Measurements from ENCODE around the gene RIN2.

The RIN2 gene

GRCh38 chr20:19783966-19784401 is 25.9 kb downstream of the RIN2 start:
- H3K4me3 ChIP-seq (ENCODE audit: control insufficient read depth in 1 of 7, extremely low read depth in 1 of 7, insufficient read depth in 4 of 7, low read depth in 2 of 7, low read length in 6 of 7), result no peak overlapping the region
- ChIA-PET POLR2A (no interaction called here), CTCF (interaction anchor here (0.6 to 3.3 kb wide), 11 partner anchors 13 to 122 kb away, joined by 3 to 19 read pairs (median 3); partner anchors contain the start of gene RIN2)
- H3K4me1 ChIP-seq (ENCODE audit: control extremely low read depth in 1 of 4, control insufficient read depth in 4 of 4, insufficient read depth in 4 of 4, low read length in 3 of 4), result peaks cover 0 to 8% (median 4%) of the 10 kb centered on the region in 4 experiments
- DNase-seq, result no peak
- WGBS (ENCODE audit: insufficient coverage), result 94% methylated on average over 7 of the region's 7 CpGs
- no peak overlapping the region for H3K27ac ChIP-seq (ENCODE audit: insufficient read depth in 1 of 2, low read depth in 1 of 2, low read length in 2 of 2, poor library complexity in 1 of 2, severe bottlenecking in 2 of 2)
- no peaks in the 10 kb centered on the region for H3K36me3 ChIP-seq (ENCODE audit: control insufficient read depth in 4 of 4, insufficient read depth in 4 of 4, low read length in 3 of 4)
- peaks cover 0 to 1% (median 0%) of the 10 kb centered on the region in 5 experiments for H3K27me3 ChIP-seq (replicated peaks in 2 of 5; ENCODE audit: control insufficient read depth in 4 of 5, insufficient read depth in 5 of 5, low read length in 4 of 5)
- peaks cover 0 to 5% (median 0%) of the 10 kb centered on the region in 5 experiments for H3K9me3 ChIP-seq (ENCODE audit: control extremely low read depth in 1 of 5, control insufficient read depth in 4 of 5, insufficient read depth in 2 of 5, low read depth in 1 of 5, low read length in 4 of 5)

- H3K4me3 ChIP-seq (ENCODE audit: control insufficient read depth in 1 of 7, extremely low read depth in 1 of 7, insufficient read depth in 4 of 7, low read depth in 2 of 7, low read length in 6 of 7), result peak overlapping the region in 1 of 7 experiments; percentile 8
- H3K9me3 ChIP-seq (ENCODE audit: control extremely low read depth in 1 of 5, control insufficient read depth in 4 of 5, insufficient read depth in 2 of 5, low read depth in 1 of 5, low read length in 4 of 5), result peaks cover 0 to 7% (median 0%) of the 10 kb centered on the region in 5 experiments
- peak; percentile 72 to 86 (median 83) for DNase-seq
- no peaks in the 10 kb centered on the region for H3K36me3 ChIP-seq (ENCODE audit: control insufficient read depth in 4 of 4, insufficient read depth in 4 of 4, low read length in 3 of 4)
- POLR2A ChIA-PET, result no interaction called here
- no peaks in the 10 kb centered on the region for H3K27me3 ChIP-seq (replicated peaks in 2 of 5; ENCODE audit: control insufficient read depth in 4 of 5, insufficient read depth in 5 of 5, low read length in 4 of 5)
- H3K27ac ChIP-seq (ENCODE audit: insufficient read depth in 1 of 2, low read depth in 1 of 2, low read length in 2 of 2, poor library complexity in 1 of 2, severe bottlenecking in 2 of 2), result no peak overlapping the region
- peaks cover 0 to 8% (median 4%) of the 10 kb centered on the region in 4 experiments for H3K4me1 ChIP-seq (ENCODE audit: control extremely low read depth in 1 of 4, control insufficient read depth in 4 of 4, insufficient read depth in 4 of 4, low read length in 3 of 4)
- WGBS (ENCODE audit: insufficient coverage), result 24% methylated on average over 8 of the region's 11 CpGs
- CTCF ChIA-PET, result interaction anchor here (0.6 to 3.3 kb wide), 16 partner anchors 9 to 213 kb away, joined by 3 to 19 read pairs (median 4); partner anchors contain the start of gene RIN2
These were observed 26.6 kb downstream of the RIN2 start for GRCh38 chr20:19784511-19785172.

- DNase-seq, result no peak
- ChIA-PET CTCF (interaction anchor here (0.6 to 3.3 kb wide), 14 partner anchors 9 to 212 kb away, joined by 3 to 19 read pairs (median 4); partner anchors contain the start of gene RIN2), POLR2A (no interaction called here)
- no peaks in the 10 kb centered on the region for H3K27me3 ChIP-seq (replicated peaks in 2 of 5; ENCODE audit: control insufficient read depth in 4 of 5, insufficient read depth in 5 of 5, low read length in 4 of 5)
- H3K4me1 ChIP-seq (ENCODE audit: control extremely low read depth in 1 of 4, control insufficient read depth in 4 of 4, insufficient read depth in 4 of 4, low read length in 3 of 4), result peaks cover 0 to 8% (median 4%) of the 10 kb centered on the region in 4 experiments
- H3K36me3 ChIP-seq (ENCODE audit: control insufficient read depth in 4 of 4, insufficient read depth in 4 of 4, low read length in 3 of 4), result no peaks in the 10 kb centered on the region
- H3K4me3 ChIP-seq (ENCODE audit: control insufficient read depth in 1 of 7, extremely low read depth in 1 of 7, insufficient read depth in 4 of 7, low read depth in 2 of 7, low read length in 6 of 7), result peak overlapping the region in 1 of 7 experiments; percentile 8
- H3K27ac ChIP-seq (ENCODE audit: insufficient read depth in 1 of 2, low read depth in 1 of 2, low read length in 2 of 2, poor library complexity in 1 of 2, severe bottlenecking in 2 of 2), result no peak overlapping the region
- H3K9me3 ChIP-seq (ENCODE audit: control extremely low read depth in 1 of 5, control insufficient read depth in 4 of 5, insufficient read depth in 2 of 5, low read depth in 1 of 5, low read length in 4 of 5), result peaks cover 0 to 7% (median 0%) of the 10 kb centered on the region in 5 experiments
- WGBS (ENCODE audit: insufficient coverage), result 90% methylated on average over 2 of the region's 5 CpGs
These were observed 27.3 kb downstream of the RIN2 start for GRCh38 chr20:19785173-19785982.

- Histone ChIP-seq H3K4me3 (ENCODE audit: control insufficient read depth in 1 of 7, extremely low read depth in 1 of 7, insufficient read depth in 4 of 7, low read depth in 2 of 7, low read length in 6 of 7) (no peak overlapping the region), H3K36me3 (ENCODE audit: control insufficient read depth in 4 of 4, insufficient read depth in 4 of 4, low read length in 3 of 4) (no peaks in the 10 kb centered on the region), H3K27me3 (replicated peaks in 2 of 5; ENCODE audit: control insufficient read depth in 4 of 5, insufficient read depth in 5 of 5, low read length in 4 of 5) (no peaks in the 10 kb centered on the region), H3K27ac (ENCODE audit: insufficient read depth in 1 of 2, low read depth in 1 of 2, low read length in 2 of 2, poor library complexity in 1 of 2, severe bottlenecking in 2 of 2) (no peak overlapping the region), H3K4me1 (ENCODE audit: control extremely low read depth in 1 of 4, control insufficient read depth in 4 of 4, insufficient read depth in 4 of 4, low read length in 3 of 4) (peaks cover 0 to 6% (median 1%) of the 10 kb centered on the region in 4 experiments), H3K9me3 (ENCODE audit: control extremely low read depth in 1 of 5, control insufficient read depth in 4 of 5, insufficient read depth in 2 of 5, low read depth in 1 of 5, low read length in 4 of 5) (peaks cover 0 to 7% (median 0%) of the 10 kb centered on the region in 5 experiments)
- POLR2A ChIA-PET, result no interaction called here
- no peak for DNase-seq
- CTCF ChIA-PET, result interaction anchor here (1.0 to 3.3 kb wide), 11 partner anchors 10 to 212 kb away, joined by 3 to 19 read pairs (median 3); partner anchors contain the start of gene RIN2
- WGBS (ENCODE audit: insufficient coverage), result 100% methylated on average over 1 of the region's 1 CpG
These were observed 27.9 kb downstream of the RIN2 start for GRCh38 chr20:19785983-19786285.

GRCh38 chr20:19786311-19786710 is 28.3 kb downstream of the RIN2 start:
- CTCF ChIA-PET, result interaction anchor here (1.0 to 1.5 kb wide), 4 partner anchors 10 to 207 kb away, joined by 3 to 9 read pairs (median 4); no protein-coding TSS in a partner anchor
- no peak for DNase-seq
- Histone ChIP-seq H3K9me3 (ENCODE audit: control extremely low read depth in 1 of 5, control insufficient read depth in 4 of 5, insufficient read depth in 2 of 5, low read depth in 1 of 5, low read length in 4 of 5) (peaks cover 0 to 7% (median 0%) of the 10 kb centered on the region in 5 experiments), H3K27me3 (replicated peaks in 2 of 5; ENCODE audit: control insufficient read depth in 4 of 5, insufficient read depth in 5 of 5, low read length in 4 of 5) (no peaks in the 10 kb centered on the region), H3K36me3 (ENCODE audit: control insufficient read depth in 4 of 4, insufficient read depth in 4 of 4, low read length in 3 of 4) (no peaks in the 10 kb centered on the region), H3K4me3 (ENCODE audit: control insufficient read depth in 1 of 7, extremely low read depth in 1 of 7, insufficient read depth in 4 of 7, low read depth in 2 of 7, low read length in 6 of 7) (no peak overlapping the region), H3K4me1 (ENCODE audit: control extremely low read depth in 1 of 4, control insufficient read depth in 4 of 4, insufficient read depth in 4 of 4, low read length in 3 of 4) (peaks cover 0 to 6% (median 1%) of the 10 kb centered on the region in 4 experiments), H3K27ac (ENCODE audit: insufficient read depth in 1 of 2, low read depth in 1 of 2, low read length in 2 of 2, poor library complexity in 1 of 2, severe bottlenecking in 2 of 2) (no peak overlapping the region)
- WGBS (ENCODE audit: insufficient coverage), result 100% methylated on average over 3 of the region's 5 CpGs
- POLR2A ChIA-PET, result interaction anchor here (0.5 kb wide), 1 partner anchor 18 kb away, joined by 4 read pairs; no protein-coding TSS in a partner anchor

- ChIA-PET POLR2A (no interaction called here), CTCF (interaction anchor here (1.0 to 1.5 kb wide), 3 partner anchors 94 to 216 kb away, joined by 3 to 9 read pairs (median 3); no protein-coding TSS in a partner anchor)
- 100% methylated on average over 2 of the region's 3 CpGs for WGBS (ENCODE audit: insufficient coverage)
These were observed 29.3 kb downstream of the RIN2 start for GRCh38 chr20:19787366-19787765.

More at GRCh38 chr20:19787366-19787765, 29.3 kb downstream of the RIN2 start:
- peaks cover 0 to 2% (median 0%) of the 10 kb centered on the region in 4 experiments for H3K36me3 ChIP-seq (ENCODE audit: control insufficient read depth in 4 of 4, insufficient read depth in 4 of 4, low read length in 3 of 4)
- DNase-seq, result no peak
- H3K4me1 ChIP-seq (ENCODE audit: control extremely low read depth in 1 of 4, control insufficient read depth in 4 of 4, insufficient read depth in 4 of 4, low read length in 3 of 4), result peaks cover 0 to 6% (median 1%) of the 10 kb centered on the region in 4 experiments
- H3K4me3 ChIP-seq (ENCODE audit: control insufficient read depth in 1 of 7, extremely low read depth in 1 of 7, insufficient read depth in 4 of 7, low read depth in 2 of 7, low read length in 6 of 7), result no peak overlapping the region
- no peaks in the 10 kb centered on the region for H3K27me3 ChIP-seq (replicated peaks in 2 of 5; ENCODE audit: control insufficient read depth in 4 of 5, insufficient read depth in 5 of 5, low read length in 4 of 5)
- no peak overlapping the region for H3K27ac ChIP-seq (ENCODE audit: insufficient read depth in 1 of 2, low read depth in 1 of 2, low read length in 2 of 2, poor library complexity in 1 of 2, severe bottlenecking in 2 of 2)
- H3K9me3 ChIP-seq (ENCODE audit: control extremely low read depth in 1 of 5, control insufficient read depth in 4 of 5, insufficient read depth in 2 of 5, low read depth in 1 of 5, low read length in 4 of 5), result peaks cover 0 to 7% (median 0%) of the 10 kb centered on the region in 5 experiments
